GM23338 (cell line): Measurements from ENCODE around the gene GNAO1. TPM values are rescaled to one million over a fixed set of nuclear protein-coding genes. Genes with fewer than 3 reads are reported as not detected.

Experiments used
- ATAC-seq: fragments of 200-7000 bp; cut with Tn5 transposase; 3 replicates; pipeline ENCODE4 v1.9.1; 2020
- DNase-seq: peaks from one replicate; pipeline ENCODE4 v3.0.0-alpha.2; 2015; ENCODE audit warnings: low spot score
- H2AFZ ChIP-seq: fragments of 200-600 bp; sonication (generic); 2 replicates; pipeline ENCODE4 v1.8.0; 2016; ENCODE audit warnings: antibody characterized with exemption, mild to moderate bottlenecking, moderate library complexity
- H3F3A ChIP-seq: fragments of 200-600 bp; sonication (generic); replicated peaks from 2 replicates; pipeline ENCODE4 v1.8.0; 2017; ENCODE audit warnings: antibody characterized with exemption, mixed run types, low read depth
- H3K27ac ChIP-seq: fragments of 200-600 bp; sonication (generic); 2 replicates; pipeline ENCODE4 v1.6.1; 2016; ENCODE audit warnings: low read depth
- H3K27me3 ChIP-seq: fragments of 200-600 bp; sonication (generic); 2 replicates; pipeline ENCODE4 v1.8.0; 2016; ENCODE audit warnings: mild to moderate bottlenecking, mixed run types, moderate library complexity; ENCODE audit not compliant: insufficient read depth
- H3K36me3 ChIP-seq: fragments of 200-600 bp; sonication (generic); 2 replicates; pipeline ENCODE4 v1.8.0; 2016; ENCODE audit warnings: mild to moderate bottlenecking; ENCODE audit not compliant: insufficient read depth
- H3K4me1 ChIP-seq: fragments of 200-600 bp; sonication (generic); 2 replicates; pipeline ENCODE4 v1.8.0; 2016; ENCODE audit warnings: mild to moderate bottlenecking, moderate library complexity; ENCODE audit not compliant: insufficient read depth
- H3K4me2 ChIP-seq: fragments of 200-600 bp; sonication (generic); 2 replicates; pipeline ENCODE4 v1.7.1; 2017; ENCODE audit warnings: mixed run types
- H3K4me3 ChIP-seq: fragments of 200-600 bp; sonication (generic); 2 replicates; pipeline ENCODE4 v1.6.1; 2016; ENCODE audit warnings: mixed run types
- H3K79me2 ChIP-seq: fragments of 200-600 bp; sonication (generic); replicated peaks from 2 replicates; pipeline ENCODE4 v1.8.0; 2017; ENCODE audit warnings: mild to moderate bottlenecking; ENCODE audit not compliant: insufficient read depth
- H3K9me2 ChIP-seq: fragments of 200-600 bp; sonication (generic); 2 replicates; pipeline ENCODE4 v1.8.0; 2017; ENCODE audit not compliant: insufficient read depth
- H4K20me1 ChIP-seq: fragments of 200-600 bp; sonication (generic); replicated peaks from 2 replicates; pipeline ENCODE4 v1.8.0; 2017; ENCODE audit warnings: mild to moderate bottlenecking; ENCODE audit not compliant: insufficient read depth
- H3K27ac Mint-ChIP-seq: 2 replicates; pipeline ENCODE4 v1.8.0; 2020; ENCODE audit warnings: inconsistent platforms, mild to moderate bottlenecking, moderate library complexity, mixed read lengths
- H3K27me3 Mint-ChIP-seq: 3 replicates; pipeline ENCODE4 v1.8.0; 2022; ENCODE audit warnings: low read depth, mild to moderate bottlenecking, moderate library complexity, mixed read lengths, inconsistent platforms; ENCODE audit not compliant: insufficient read depth, poor library complexity
- H3K36me3 Mint-ChIP-seq: 3 replicates; pipeline ENCODE4 v1.8.0; 2021; ENCODE audit warnings: low read depth, mild to moderate bottlenecking, inconsistent platforms, moderate library complexity, mixed read lengths
- H3K4me1 Mint-ChIP-seq: 3 replicates; pipeline ENCODE4 v1.8.0; 2020; ENCODE audit warnings: mild to moderate bottlenecking, inconsistent platforms, mixed read lengths
- H3K4me3 Mint-ChIP-seq: 3 replicates; pipeline ENCODE4 v1.8.0; 2021; ENCODE audit warnings: moderate library complexity, mild to moderate bottlenecking, inconsistent platforms, mixed read lengths
- H3K9me3 Mint-ChIP-seq: 3 replicates; pipeline ENCODE4 v1.8.0; 2020; ENCODE audit warnings: moderate library complexity, mild to moderate bottlenecking, inconsistent platforms, mixed read lengths
- CREB1 ChIP-seq: fragments of 250-450 bp; sonication (Bioruptor Pico); IDR thresholded peaks from 2 replicates; pipeline ENCODE4 v1.5.0; 2020; ENCODE audit warnings: low read depth, mild to moderate bottlenecking, moderate library complexity
- CTCF ChIP-seq, 2 experiments: fragments of 200-600 bp in 1 of 2; sonication (generic) in 1 of 2; conservative IDR thresholded peaks; 2 replicates each; pipeline versions ENCODE4 v1.5.1 to v1.6.1; 2016 to 2017; ENCODE audit warnings: antibody characterized with exemption in 2 of 2, low read depth in 2 of 2, mild to moderate bottlenecking in 2 of 2, moderate library complexity in 1 of 2
- ETS1 ChIP-seq: IDR thresholded peaks from 2 replicates; pipeline ENCODE4 v1.6.1; 2016; ENCODE audit warnings: antibody characterized with exemption
- EZH2 ChIP-seq: fragments of 200-600 bp; sonication (generic); IDR thresholded peaks from one replicate; pipeline ENCODE4 v1.8.0; 2017; ENCODE audit warnings: antibody characterized with exemption, mild to moderate bottlenecking, low read depth; ENCODE audit not compliant: unreplicated experiment
- EZH2phosphoT487 ChIP-seq: fragments of 200-600 bp; sonication (generic); IDR thresholded peaks from one replicate; pipeline ENCODE4 v1.8.1; 2018; ENCODE audit warnings: antibody characterized with exemption; ENCODE audit not compliant: unreplicated experiment
- JUNB ChIP-seq: IDR thresholded peaks from one replicate; pipeline ENCODE4 v1.6.1; 2016; ENCODE audit warnings: antibody characterized with exemption; ENCODE audit not compliant: unreplicated experiment
- NANOG ChIP-seq: IDR thresholded peaks from 2 replicates; pipeline ENCODE4 v1.6.1; 2016; ENCODE audit warnings: antibody characterized with exemption, borderline replicate concordance
- POLR2AphosphoS5 ChIP-seq: IDR thresholded peaks from 2 replicates; pipeline ENCODE4 v1.6.1; 2016; ENCODE audit warnings: antibody characterized with exemption, low read depth
- REST ChIP-seq: IDR thresholded peaks from one replicate; pipeline ENCODE4 v1.6.1; 2018; ENCODE audit warnings: antibody characterized with exemption; ENCODE audit not compliant: unreplicated experiment
- STAT1 ChIP-seq: IDR thresholded peaks from one replicate; pipeline ENCODE4 v1.6.1; 2016; ENCODE audit warnings: antibody characterized with exemption; ENCODE audit not compliant: unreplicated experiment
- ZNF114 ChIP-seq: fragments of 250-450 bp; sonication (Bioruptor Pico); IDR thresholded peaks from 2 replicates; pipeline ENCODE4 v1.5.0; 2020; ENCODE audit warnings: mild to moderate bottlenecking, moderate library complexity
- ZNF331 ChIP-seq: fragments of 250-450 bp; sonication (Bioruptor Pico); IDR thresholded peaks from 2 replicates; pipeline ENCODE4 v1.5.0; 2020; ENCODE audit warnings: low read depth, mild to moderate bottlenecking, moderate library complexity
- ZNF462 ChIP-seq: fragments of 250-450 bp; sonication (Bioruptor Pico); IDR thresholded peaks from 2 replicates; pipeline ENCODE4 v1.5.0; 2020; ENCODE audit warnings: mild to moderate bottlenecking, moderate library complexity
- polyA plus RNA-seq: library from polyadenylated mRNA; unstranded; fragments of >200 nt; fragmentation: Nextera tagmentation; extraction: Ambion mirVana; gene quantifications from 2 replicates; pipeline ENCODE4 v1.2.1, GENCODE V29; 2016
- total RNA-seq: library from RNA; depleted of rRNA; stranded (reverse); fragments of >200 nt; shearing (Covaris generic); gene quantifications from 2 replicates; pipeline ENCODE4 v1.2.3, GENCODE V29; 2014

Gene GNAO1
- total and polyA plus RNA-seq, 2 experiments from 2014 or later, result 6.5 to 24.8 TPM

- H3K27ac Mint-ChIP-seq, result no peak overlapping the region
- no peak for DNase-seq
- ATAC-seq, result no peak
- Histone ChIP-seq H3K4me3 (no peak overlapping the region), H3F3A (no peaks in the 10 kb centered on the region), H4K20me1 (no peaks in the 10 kb centered on the region), H2AFZ (no peak overlapping the region), H3K27ac (no peak overlapping the region), H3K27me3 (no peaks in the 10 kb centered on the region), H3K36me3 (no peaks in the 10 kb centered on the region), H3K4me1 (no peaks in the 10 kb centered on the region), H3K9me2 (no peaks in the 10 kb centered on the region), H3K79me2 (no peaks in the 10 kb centered on the region), H3K4me2 (no peak overlapping the region)
- TF ChIP-seq CTCF (conservative IDR thresholded peaks at IDR 0.05; ENCODE audit: low read depth in 2 of 2) (no peak), NANOG (no peak), JUNB (no peak), EZH2phosphoT487 (no peak), CREB1 (CRISPR knock-in tag) (no peak), REST (no peak), STAT1 (no peak), ZNF462 (CRISPR knock-in tag) (no peak), ZNF331 (no peak), ETS1 (no peak), ZNF114 (no peak), EZH2 (no peak), POLR2AphosphoS5 (no peak)
- H3K9me3 Mint-ChIP-seq, result no peaks in the 10 kb centered on the region
- H3K4me1 Mint-ChIP-seq, result no peaks in the 10 kb centered on the region
- no peak overlapping the region for H3K4me3 Mint-ChIP-seq
- peaks cover 18% of the 10 kb centered on the region for H3K27me3 Mint-ChIP-seq
- peaks cover 3% of the 10 kb centered on the region; the same call in 2 of the 3 replicates for H3K36me3 Mint-ChIP-seq
Observed at GRCh38 chr16:56343661-56344517, 152.6 kb downstream of the GNAO1 start.
